Activated CD4-positive, alpha-beta T cell treated with anti-CD3 and anti-CD28 coated beads for 36 hours (primary cell): Measurements from ENCODE around the gene MAGI1. TPM values are rescaled to one million over a fixed set of nuclear protein-coding genes. Genes with fewer than 3 reads are reported as not detected.

Experiments
- ATAC-seq: fragments of 200-7000 bp; cut with Tn5 transposase; one replicate; pipeline ENCODE4 v1.10.0; 2021; ENCODE audit warnings: mild to moderate bottlenecking, moderate library complexity
- CTCF ChIA-PET: fragments of 350-600 bp; sonication (Branson Sonifier 250); formaldehyde crosslinking; loops from one replicate; lab custom pipeline; 2021; ENCODE audit warnings: antibody characterized with exemption; lab: Charles Lee
- POLR2A ChIA-PET: fragments of 350-600 bp; sonication (Branson Sonifier 250); formaldehyde crosslinking; loops from one replicate; lab custom pipeline; 2021; ENCODE audit warnings: antibody characterized with exemption, inconsistent platforms; lab: Charles Lee
- DNase-seq: peaks from one replicate; pipeline ENCODE4 v3.0.0-alpha.2; 2020
- H3K27ac Mint-ChIP-seq: one replicate; pipeline ENCODE4 v1.8.0; 2021; ENCODE audit warnings: mixed read lengths
- H3K27me3 Mint-ChIP-seq: one replicate; pipeline ENCODE4 v1.8.0; 2021; ENCODE audit warnings: mixed read lengths
- H3K36me3 Mint-ChIP-seq: one replicate; pipeline ENCODE4 v1.8.0; 2021; ENCODE audit warnings: low read depth, mixed read lengths
- H3K4me1 Mint-ChIP-seq: one replicate; pipeline ENCODE4 v1.8.0; 2021; ENCODE audit warnings: mixed read lengths
- H3K4me3 Mint-ChIP-seq: one replicate; pipeline ENCODE4 v1.8.0; 2021; ENCODE audit warnings: mild to moderate bottlenecking, moderate library complexity, mixed read lengths
- H3K9me3 Mint-ChIP-seq: one replicate; pipeline ENCODE4 v1.8.0; 2021; ENCODE audit warnings: low read depth, mixed read lengths
- intact Hi-C, 2 experiments: fragments of 100-400 bp; cut with DNase I in 1 of 2; cut with micrococcal nuclease in 1 of 2; formaldehyde crosslinking; loops; one replicate each; pipeline versions ENCODE4 v1.14.2 to v1.15.1; 2022 to 2024; cut with DNase I, micrococcal nuclease
- total RNA-seq, 2 experiments: library from RNA; stranded (reverse); gene quantifications; one replicate each; pipeline ENCODE4 v1.2.3, GENCODE V29; 2021

The MAGI1 gene
- total RNA-seq, 2 experiments from 2014 or later: 0.09 to 0.18 TPM

GRCh38 chr3:65908588-65908987 is 130.1 kb downstream of the MAGI1 start:
- DNase-seq: no peak
- Mint-ChIP-seq H3K27me3 (peaks cover 4% of the 10 kb centered on the region), H3K9me3 (no peaks in the 10 kb centered on the region), H3K4me3 (no peak overlapping the region), H3K27ac (no peak overlapping the region), H3K4me1 (no peaks in the 10 kb centered on the region), H3K36me3 (no peaks in the 10 kb centered on the region)
- ChIA-PET CTCF (interaction anchor here (0.7 to 0.8 kb wide), 2 partner anchors 10 to 804 kb away, joined by 3 read pairs; no protein-coding TSS in a partner anchor), POLR2A (no interaction called here)
- intact Hi-C loops: no loop called here
- no peak for ATAC-seq

GRCh38 chr3:65907232-65908130 is 131.2 kb downstream of the MAGI1 start:
- DNase-seq (no peak), ATAC-seq (no peak)
- POLR2A ChIA-PET: interaction anchor here (0.6 kb wide), 1 partner anchor 8 kb away, joined by 4 read pairs; no protein-coding TSS in a partner anchor
- intact Hi-C loops: no loop called here
- Mint-ChIP-seq H3K4me1 (no peaks in the 10 kb centered on the region), H3K4me3 (no peak overlapping the region), H3K27me3 (peaks cover 4% of the 10 kb centered on the region), H3K27ac (no peak overlapping the region), H3K9me3 (no peaks in the 10 kb centered on the region), H3K36me3 (no peaks in the 10 kb centered on the region)
- CTCF ChIA-PET: no interaction called here

GRCh38 chr3:65905771-65906170 is 132.9 kb downstream of the MAGI1 start:
- intact Hi-C loops: no loop called here
- POLR2A ChIA-PET: no interaction called here
- H3K4me1 Mint-ChIP-seq: no peaks in the 10 kb centered on the region

GRCh38 chr3:65904016-65904415 is 134.7 kb downstream of the MAGI1 start:
- peaks cover 4% of the 10 kb centered on the region for H3K27me3 Mint-ChIP-seq
- H3K36me3 Mint-ChIP-seq: no peaks in the 10 kb centered on the region
- ATAC-seq: no peak
- H3K9me3 Mint-ChIP-seq: no peaks in the 10 kb centered on the region
- ChIA-PET CTCF (no interaction called here), POLR2A (no interaction called here)
- no peak overlapping the region for H3K27ac Mint-ChIP-seq
- no peak for DNase-seq
- intact Hi-C loops: no loop called here
- H3K4me1 Mint-ChIP-seq: no peaks in the 10 kb centered on the region
- no peak overlapping the region for H3K4me3 Mint-ChIP-seq

More at GRCh38 chr3:65905771-65906170, 132.9 kb downstream of the MAGI1 start:
- Mint-ChIP-seq H3K36me3 (no peaks in the 10 kb centered on the region), H3K27me3 (peaks cover 4% of the 10 kb centered on the region), H3K9me3 (no peaks in the 10 kb centered on the region), H3K27ac (no peak overlapping the region), H3K4me3 (no peak overlapping the region)
- CTCF ChIA-PET: no interaction called here
- ATAC-seq (no peak), DNase-seq (no peak)

GRCh38 chr3:65902304-65902793 is 136.4 kb downstream of the MAGI1 start:
- ATAC-seq (no peak), DNase-seq (no peak)
- intact Hi-C loops: no loop called here
- H3K36me3 Mint-ChIP-seq: no peaks in the 10 kb centered on the region
- H3K27ac Mint-ChIP-seq: no peak overlapping the region
- CTCF ChIA-PET: interaction anchor here (0.6 kb wide), 1 partner anchor 20 kb away, joined by 3 read pairs; no protein-coding TSS in a partner anchor
- peaks cover 4% of the 10 kb centered on the region for H3K27me3 Mint-ChIP-seq
- POLR2A ChIA-PET: no interaction called here
- H3K9me3 Mint-ChIP-seq: no peaks in the 10 kb centered on the region
- H3K4me1 Mint-ChIP-seq: no peaks in the 10 kb centered on the region
- no peak overlapping the region for H3K4me3 Mint-ChIP-seq

GRCh38 chr3:65901226-65901625 is 137.5 kb downstream of the MAGI1 start:
- ATAC-seq (no peak), DNase-seq (no peak)
- Mint-ChIP-seq H3K27me3 (peaks cover 4% of the 10 kb centered on the region), H3K27ac (no peak overlapping the region), H3K4me3 (no peak overlapping the region), H3K9me3 (no peaks in the 10 kb centered on the region), H3K4me1 (no peaks in the 10 kb centered on the region), H3K36me3 (no peaks in the 10 kb centered on the region)
- intact Hi-C loops: no loop called here
- CTCF ChIA-PET: no interaction called here
- POLR2A ChIA-PET: no interaction called here

GRCh38 chr3:65899226-65899625 is 139.5 kb downstream of the MAGI1 start:
- Mint-ChIP-seq H3K4me3 (no peak overlapping the region), H3K27ac (no peak overlapping the region), H3K27me3 (no peaks in the 10 kb centered on the region), H3K36me3 (no peaks in the 10 kb centered on the region), H3K9me3 (no peaks in the 10 kb centered on the region), H3K4me1 (no peaks in the 10 kb centered on the region)
- ATAC-seq: no peak
- CTCF ChIA-PET: interaction anchor here (0.5 to 0.6 kb wide), 2 partner anchors 9 to 149 kb away, joined by 3 read pairs; no protein-coding TSS in a partner anchor
- no peak for DNase-seq
- POLR2A ChIA-PET: interaction anchor here (0.8 kb wide), 1 partner anchor 8 kb away, joined by 4 read pairs; no protein-coding TSS in a partner anchor
- intact Hi-C loops: no loop called here

GRCh38 chr3:65897766-65898165 is 141.0 kb downstream of the MAGI1 start:
- no peak for DNase-seq
- POLR2A ChIA-PET: no interaction called here
- Mint-ChIP-seq H3K27me3 (no peaks in the 10 kb centered on the region), H3K27ac (no peak overlapping the region), H3K4me1 (no peaks in the 10 kb centered on the region), H3K36me3 (no peaks in the 10 kb centered on the region), H3K4me3 (no peak overlapping the region), H3K9me3 (no peaks in the 10 kb centered on the region)
- CTCF ChIA-PET: no interaction called here
- intact Hi-C loops: no loop called here
- no peak for ATAC-seq

GRCh38 chr3:65896321-65896720 is 142.4 kb downstream of the MAGI1 start:
- intact Hi-C loops: no loop called here
- ATAC-seq: no peak
- Mint-ChIP-seq H3K4me3 (no peak overlapping the region), H3K36me3 (no peaks in the 10 kb centered on the region), H3K9me3 (no peaks in the 10 kb centered on the region), H3K4me1 (no peaks in the 10 kb centered on the region), H3K27ac (no peak overlapping the region), H3K27me3 (no peaks in the 10 kb centered on the region)
- no peak for DNase-seq
- ChIA-PET POLR2A (no interaction called here), CTCF (no interaction called here)

- no peaks in the 10 kb centered on the region for H3K4me1 Mint-ChIP-seq
- H3K9me3 Mint-ChIP-seq: peaks cover 2% of the 10 kb centered on the region
- no peak for ATAC-seq
- H3K36me3 Mint-ChIP-seq: no peaks in the 10 kb centered on the region
- H3K4me3 Mint-ChIP-seq: no peak overlapping the region
- POLR2A ChIA-PET: no interaction called here
- intact Hi-C loops: no loop called here
- no peak overlapping the region for H3K27ac Mint-ChIP-seq
- no peak for DNase-seq
- no peaks in the 10 kb centered on the region for H3K27me3 Mint-ChIP-seq
- CTCF ChIA-PET: interaction anchor here (1.0 kb wide), 1 partner anchor 15 kb away, joined by 3 read pairs; no protein-coding TSS in a partner anchor
Observed at GRCh38 chr3:65894679-65895453, 143.9 kb downstream of the MAGI1 start.

GRCh38 chr3:65894126-65894525 is 144.6 kb downstream of the MAGI1 start:
- ATAC-seq (no peak), DNase-seq (no peak)
- Mint-ChIP-seq H3K9me3 (peaks cover 2% of the 10 kb centered on the region), H3K4me1 (no peaks in the 10 kb centered on the region), H3K4me3 (no peak overlapping the region), H3K36me3 (no peaks in the 10 kb centered on the region), H3K27me3 (no peaks in the 10 kb centered on the region), H3K27ac (no peak overlapping the region)
- ChIA-PET CTCF (no interaction called here), POLR2A (no interaction called here)
- intact Hi-C loops: no loop called here
